ENCODE results near the gene SIK1. TPM values are rescaled to one million over a fixed set of nuclear protein-coding genes. Genes with fewer than 3 reads are reported as not detected.
"Not testable (repeated sequence)": the region's sequence is repeated elsewhere in the genome, so short reads cannot be mapped to it uniquely, and the experiment has no call there.

SIK1 gene
- 50.2 TPM for total RNA-seq

DNA sequence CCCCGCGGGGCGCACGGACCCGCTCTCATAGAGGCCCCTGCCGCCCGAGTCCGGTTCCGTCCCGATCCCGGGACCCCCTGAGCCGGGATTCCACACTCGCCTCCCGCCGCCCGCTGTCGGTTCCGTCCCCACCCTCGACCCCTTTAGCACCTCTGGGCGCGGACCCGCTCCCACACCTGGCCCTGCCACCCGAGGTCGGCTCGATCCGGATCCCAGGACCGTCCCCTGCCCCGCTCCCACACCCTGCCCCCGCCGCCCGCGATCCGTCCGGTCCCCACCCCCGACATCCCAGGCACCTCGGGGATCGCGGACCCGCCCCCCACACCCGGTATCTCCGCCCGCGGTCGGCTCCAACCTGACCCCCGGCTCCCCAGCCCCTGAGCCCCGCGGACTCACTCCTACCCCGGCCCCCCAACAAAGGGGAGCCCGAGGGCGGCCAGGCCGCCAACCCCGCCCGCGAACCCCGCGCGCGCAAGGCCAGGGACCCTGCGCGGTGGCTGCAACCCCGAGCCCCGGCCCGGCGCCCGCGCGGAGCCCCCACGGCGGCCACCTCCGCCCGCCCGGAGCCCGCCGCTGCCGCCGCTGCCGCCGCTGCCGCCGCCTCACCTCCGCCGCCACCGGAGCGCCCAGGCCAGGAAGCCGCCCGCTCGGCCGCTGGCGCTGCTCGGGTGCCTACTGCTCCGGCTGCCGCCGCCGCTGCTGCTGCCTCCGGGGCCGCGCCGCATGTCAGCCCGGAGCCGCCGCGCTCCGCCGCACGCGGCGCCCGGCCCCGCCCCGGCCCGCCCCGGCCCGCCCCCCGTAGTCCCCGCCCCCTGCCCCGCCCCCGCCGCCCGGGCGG is at the start of gene SIK1:
Gene SIK1, minus strand, starts transcription at position 728 of the 838 bp plus-strand sequence. CDS start 953 bp downstream, outside the sequence.
- not testable (repeated sequence) for H3K9me3 ChIP-seq (ENCODE audit: low read depth, low read length); H3K4me1 ChIP-seq (ENCODE audit: insufficient read depth, low read length); H3K4me3 ChIP-seq (ENCODE audit: low read length); H3K27me3 ChIP-seq (ENCODE audit: insufficient read depth, low read length)

DNA sequence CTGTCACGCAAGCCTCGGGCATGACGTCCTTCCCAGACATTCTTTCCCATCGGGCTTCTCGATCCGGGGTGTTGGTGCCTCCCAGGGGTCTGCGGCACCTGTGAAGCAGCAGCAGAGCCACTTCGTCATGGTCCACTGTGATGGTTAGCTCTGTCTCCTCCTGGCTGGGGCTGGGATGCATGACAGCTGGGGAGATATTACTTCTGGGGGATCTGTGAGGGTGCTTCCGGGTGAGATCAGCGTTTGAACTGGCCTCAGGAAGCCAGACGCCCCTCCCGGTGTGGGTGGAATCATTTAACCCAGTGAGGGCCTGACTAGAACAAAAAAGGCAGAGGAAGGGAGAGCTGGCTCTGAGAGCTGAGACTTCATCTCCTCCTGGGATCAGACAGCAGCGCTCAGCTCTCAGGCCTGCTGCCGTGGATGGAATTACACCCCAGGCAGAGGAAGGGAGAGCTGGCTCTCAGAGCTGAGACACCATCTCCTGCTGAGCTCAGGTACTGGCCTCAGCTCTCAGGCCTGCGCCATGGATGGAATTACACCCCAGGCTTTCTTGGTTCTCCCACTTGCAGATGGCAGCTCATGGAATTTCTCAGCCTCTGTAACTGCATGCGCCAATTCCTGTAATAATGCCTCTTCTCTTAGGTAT is 44.8 kb upstream of the SIK1 start:
- not testable (repeated sequence) for H3K4me3 ChIP-seq (ENCODE audit: low read length); H3K27me3 ChIP-seq (ENCODE audit: insufficient read depth, low read length); H3K9me3 ChIP-seq (ENCODE audit: low read depth, low read length); H3K4me1 ChIP-seq (ENCODE audit: insufficient read depth, low read length)

DNA sequence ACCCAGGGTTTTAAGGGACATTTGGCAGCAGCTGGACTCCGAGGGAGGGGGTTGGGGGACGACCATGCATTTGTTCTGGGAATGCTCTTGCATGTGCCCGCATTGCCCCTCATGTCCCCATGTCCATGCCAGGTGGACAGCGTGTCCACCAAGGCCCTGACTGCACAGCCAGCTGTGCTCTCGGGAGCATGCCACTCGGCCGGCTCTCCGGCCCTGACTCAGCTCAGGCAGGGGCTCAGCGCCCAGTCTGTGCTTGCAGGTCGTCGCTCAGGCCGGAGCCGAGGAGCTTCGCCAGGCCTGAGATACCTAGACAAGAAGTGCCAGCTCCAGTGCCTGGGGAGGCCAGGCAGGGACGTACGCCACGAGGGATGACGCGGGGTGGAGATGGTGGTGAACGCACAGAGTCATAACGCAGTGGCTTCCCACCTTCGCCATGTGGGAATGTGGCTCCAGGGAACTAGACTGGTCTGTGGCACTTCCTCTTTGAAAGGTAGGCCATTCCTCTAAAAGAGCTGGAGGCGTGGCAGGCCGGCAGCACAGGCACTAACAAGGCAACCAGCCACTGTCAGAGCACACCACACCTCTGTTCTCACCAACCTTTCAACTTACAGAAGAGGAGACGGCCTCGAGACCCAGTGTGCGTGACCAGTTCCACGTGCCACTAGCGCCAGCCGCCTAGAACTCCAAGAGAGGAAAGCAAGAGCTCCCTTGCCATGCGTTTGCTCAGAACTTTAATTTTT is 43.0 kb upstream of the SIK1 start:
- not testable (repeated sequence) for H3K9me3 ChIP-seq (ENCODE audit: low read depth, low read length); H3K4me1 ChIP-seq (ENCODE audit: insufficient read depth, low read length); H3K4me3 ChIP-seq (ENCODE audit: low read length); H3K27me3 ChIP-seq (ENCODE audit: insufficient read depth, low read length)

DNA sequence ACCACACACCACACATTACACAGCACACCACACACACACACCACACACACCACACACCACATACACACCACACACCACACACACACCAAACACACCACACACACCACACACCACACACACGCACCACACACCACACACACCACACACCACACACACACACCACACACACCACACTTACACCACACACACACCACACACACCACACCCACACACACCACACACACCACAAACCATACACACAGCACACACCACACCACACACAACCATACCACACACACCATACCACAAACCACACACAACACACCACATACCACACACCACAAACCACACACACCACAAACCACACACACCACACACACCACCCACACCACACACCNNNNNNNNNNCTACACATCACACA is 40.9 kb upstream of the SIK1 start:
- H3K9me3 ChIP-seq (ENCODE audit: low read depth, low read length) = no peaks in the 10 kb centered on the region
- no peaks in the 10 kb centered on the region for H3K27me3 ChIP-seq (ENCODE audit: insufficient read depth, low read length)

DNA sequence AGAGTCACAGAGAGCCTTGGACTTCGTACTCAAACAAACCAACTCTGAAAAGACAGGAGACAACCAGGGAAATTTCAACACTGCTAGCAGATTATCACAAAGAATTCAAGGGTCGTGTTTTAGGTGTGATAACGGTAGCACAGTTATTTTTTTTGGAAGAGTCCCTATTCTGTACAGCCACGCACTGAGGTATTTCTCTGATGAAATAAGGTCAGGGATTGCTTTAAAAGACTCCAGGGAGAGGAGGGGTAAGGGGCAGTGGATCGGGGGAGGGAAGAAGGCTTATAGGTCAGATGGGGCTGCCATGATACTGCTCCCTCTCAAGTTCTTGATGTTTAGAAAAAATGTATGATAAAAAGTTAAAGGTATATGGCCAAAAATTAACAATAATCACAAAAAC is 38.2 kb upstream of the SIK1 start:
- H3K27me3 ChIP-seq (ENCODE audit: insufficient read depth, low read length); H3K4me1 ChIP-seq (ENCODE audit: insufficient read depth, low read length); H3K4me3 ChIP-seq (ENCODE audit: low read length); H3K9me3 ChIP-seq (ENCODE audit: low read depth, low read length): not testable (repeated sequence)

More for the DNA sequence above, 40.9 kb upstream of the SIK1 start:
- H3K4me1 ChIP-seq (ENCODE audit: insufficient read depth, low read length) = no peaks in the 10 kb centered on the region
- H3K4me3 ChIP-seq (ENCODE audit: low read length) = no peak overlapping the region

DNA sequence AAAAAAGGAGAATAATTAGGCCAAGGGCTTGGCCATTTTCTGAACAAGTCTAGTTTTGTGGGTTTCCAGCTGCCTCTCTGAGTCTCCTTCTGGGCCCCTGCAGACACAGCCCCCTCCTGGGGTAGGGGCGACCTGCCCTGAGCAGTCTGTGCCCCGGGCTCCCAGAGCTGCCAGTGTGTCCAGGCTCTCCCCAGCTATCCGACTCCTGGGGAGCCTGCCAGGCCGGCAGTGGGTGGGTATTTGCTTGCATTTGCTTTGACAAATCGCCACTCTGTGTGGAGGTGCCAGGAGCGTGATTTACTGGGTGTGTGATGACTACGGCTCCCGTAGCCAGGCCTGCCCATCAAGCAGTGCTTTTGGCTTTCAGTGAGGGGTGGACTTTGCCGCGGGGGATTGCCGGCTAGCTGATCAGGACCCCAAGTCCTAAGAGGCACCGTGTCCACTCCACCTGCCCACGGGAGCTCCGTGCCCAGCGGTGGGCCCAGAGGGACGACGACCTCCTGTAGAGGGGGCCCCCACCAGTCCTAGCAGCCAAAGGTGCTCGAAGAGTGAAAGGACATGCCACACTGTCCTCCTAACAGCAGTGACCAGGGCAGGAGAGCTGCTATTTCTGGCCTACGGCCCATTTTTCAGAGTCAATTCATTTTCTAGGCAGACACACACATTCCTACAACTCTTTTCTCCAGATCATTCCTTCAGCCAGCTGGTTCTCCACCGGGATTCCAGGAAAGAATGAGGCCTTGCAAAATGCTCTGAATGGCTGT is 36.7 kb upstream of the SIK1 start:
- H3K4me1 ChIP-seq (ENCODE audit: insufficient read depth, low read length); H3K27me3 ChIP-seq (ENCODE audit: insufficient read depth, low read length); H3K4me3 ChIP-seq (ENCODE audit: low read length); H3K9me3 ChIP-seq (ENCODE audit: low read depth, low read length): not testable (repeated sequence)

DNA sequence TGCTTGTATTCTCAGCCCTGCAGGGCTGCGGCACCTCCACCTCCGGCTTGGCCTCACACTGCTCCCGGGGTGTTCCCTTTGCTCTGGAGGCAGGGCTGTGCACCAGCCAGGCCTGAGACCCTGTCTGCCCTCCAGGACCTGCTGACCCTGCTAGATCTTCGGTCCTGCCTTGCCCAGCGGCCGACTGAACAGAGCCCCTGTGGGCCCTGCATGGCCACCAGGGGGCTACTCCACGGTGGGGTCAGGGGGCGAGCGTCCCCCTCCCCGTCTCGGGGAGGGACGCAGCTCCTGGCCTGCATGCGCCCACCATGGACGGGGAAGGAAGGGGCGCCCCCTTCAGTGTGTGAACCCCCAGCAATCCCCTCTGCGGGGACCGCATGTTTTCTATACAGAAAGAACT is 36.0 kb upstream of the SIK1 start:
- H3K4me1 ChIP-seq (ENCODE audit: insufficient read depth, low read length); H3K27me3 ChIP-seq (ENCODE audit: insufficient read depth, low read length); H3K9me3 ChIP-seq (ENCODE audit: low read depth, low read length); H3K4me3 ChIP-seq (ENCODE audit: low read length): not testable (repeated sequence)

DNA sequence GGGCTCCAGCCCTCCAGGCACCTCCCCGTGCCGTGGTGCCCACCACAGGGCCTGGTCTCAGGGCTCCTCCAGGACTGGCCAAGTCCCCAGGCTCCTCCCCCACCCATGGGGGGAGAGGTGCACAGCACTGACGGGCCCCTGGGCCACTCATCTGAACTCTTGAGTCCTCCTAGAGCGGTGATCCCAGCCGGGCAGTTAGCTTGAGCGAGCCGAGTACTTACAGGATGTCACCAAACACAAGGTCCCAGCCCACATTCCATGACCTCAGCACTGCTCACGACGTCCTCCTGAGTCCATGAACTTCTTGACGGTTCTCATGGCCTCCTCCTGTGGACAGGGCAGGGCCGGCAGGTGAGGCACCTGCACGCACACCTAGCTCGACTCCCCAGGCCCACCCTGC is 33.5 kb upstream of the SIK1 start:
- H3K9me3 ChIP-seq (ENCODE audit: low read depth, low read length); H3K4me1 ChIP-seq (ENCODE audit: insufficient read depth, low read length); H3K27me3 ChIP-seq (ENCODE audit: insufficient read depth, low read length); H3K4me3 ChIP-seq (ENCODE audit: low read length): not testable (repeated sequence)

DNA sequence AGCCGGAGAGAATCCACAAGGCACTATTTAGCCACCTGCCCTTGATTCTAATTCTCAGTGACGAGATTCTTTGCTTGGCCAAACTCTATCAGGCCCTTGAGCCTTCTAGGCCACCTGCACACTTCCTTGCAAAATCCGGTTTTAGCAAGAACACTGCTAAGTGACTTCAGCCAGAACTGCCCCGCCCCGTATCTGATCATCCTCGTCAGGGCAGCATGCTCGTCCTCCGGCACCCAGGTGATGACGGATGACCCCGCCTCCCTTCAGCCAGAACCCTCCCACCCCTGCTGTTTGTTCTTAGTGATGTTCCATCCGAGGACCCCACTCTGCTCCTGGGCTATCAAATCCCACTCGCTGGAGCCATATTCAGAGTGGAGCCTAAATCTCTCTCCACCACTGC is 32.1 kb upstream of the SIK1 start:
- H3K9me3 ChIP-seq (ENCODE audit: low read depth, low read length) = not testable (repeated sequence)

DNA sequence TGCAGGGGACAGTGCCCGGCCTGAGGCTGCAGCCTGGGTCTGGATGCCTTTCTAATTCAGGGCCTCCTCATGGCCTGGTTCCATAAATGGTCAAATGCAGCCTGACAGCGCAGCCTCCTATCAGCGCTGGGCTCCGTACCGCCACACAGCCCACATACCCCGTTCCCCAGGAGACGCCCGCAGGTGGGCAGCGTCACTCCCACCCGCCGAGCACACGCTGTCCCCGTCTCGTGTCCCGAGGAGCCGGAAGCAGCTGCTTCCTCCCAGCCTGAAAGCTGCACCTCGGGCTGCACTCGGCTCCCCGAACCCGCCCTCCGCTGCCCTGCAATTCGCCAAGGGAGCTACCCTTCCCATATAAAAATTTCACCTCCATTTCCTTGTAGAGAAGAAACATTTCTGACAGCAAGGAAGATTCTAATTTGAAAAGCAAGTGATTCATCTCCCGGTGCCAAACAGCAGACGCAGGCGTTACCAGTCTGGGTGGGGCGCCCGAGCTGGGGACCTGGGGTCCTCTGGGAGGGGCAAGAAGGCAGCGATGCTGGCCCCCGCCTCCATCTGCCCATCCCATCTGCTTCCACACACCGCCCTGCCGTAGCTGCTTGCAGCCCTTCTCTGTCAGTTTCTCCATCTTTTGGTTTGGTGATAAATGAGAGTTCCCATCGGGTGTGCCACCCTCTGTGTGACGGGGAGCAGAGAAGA is 29.8 kb upstream of the SIK1 start:
- not testable (repeated sequence) for H3K4me3 ChIP-seq (ENCODE audit: low read length); H3K27me3 ChIP-seq (ENCODE audit: insufficient read depth, low read length); H3K4me1 ChIP-seq (ENCODE audit: insufficient read depth, low read length); H3K9me3 ChIP-seq (ENCODE audit: low read depth, low read length)

More for the DNA sequence above, 32.1 kb upstream of the SIK1 start:
- not testable (repeated sequence) for H3K27me3 ChIP-seq (ENCODE audit: insufficient read depth, low read length); H3K4me3 ChIP-seq (ENCODE audit: low read length); H3K4me1 ChIP-seq (ENCODE audit: insufficient read depth, low read length)

DNA sequence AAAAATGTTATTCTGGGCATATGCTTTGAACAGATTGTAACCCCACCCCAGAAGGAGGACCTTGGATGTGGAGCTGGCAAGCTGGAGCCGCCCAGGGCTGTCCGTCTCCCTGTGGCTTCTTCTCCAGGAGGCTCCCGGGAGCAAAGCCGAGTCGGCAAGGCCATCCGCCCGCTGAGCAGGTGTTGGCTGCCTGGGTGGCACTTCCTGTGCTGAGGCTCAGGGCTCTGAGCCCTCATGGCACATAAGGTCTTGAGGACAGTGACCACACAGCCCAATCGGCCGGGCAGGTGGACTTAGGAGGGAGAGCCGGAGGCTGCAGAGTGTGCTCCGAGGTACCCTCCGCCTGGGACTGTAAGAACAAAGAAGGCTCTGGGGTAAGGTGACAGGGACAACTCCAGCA is 28.8 kb upstream of the SIK1 start:
- H3K4me1 ChIP-seq (ENCODE audit: insufficient read depth, low read length); H3K9me3 ChIP-seq (ENCODE audit: low read depth, low read length); H3K27me3 ChIP-seq (ENCODE audit: insufficient read depth, low read length); H3K4me3 ChIP-seq (ENCODE audit: low read length): not testable (repeated sequence)

DNA sequence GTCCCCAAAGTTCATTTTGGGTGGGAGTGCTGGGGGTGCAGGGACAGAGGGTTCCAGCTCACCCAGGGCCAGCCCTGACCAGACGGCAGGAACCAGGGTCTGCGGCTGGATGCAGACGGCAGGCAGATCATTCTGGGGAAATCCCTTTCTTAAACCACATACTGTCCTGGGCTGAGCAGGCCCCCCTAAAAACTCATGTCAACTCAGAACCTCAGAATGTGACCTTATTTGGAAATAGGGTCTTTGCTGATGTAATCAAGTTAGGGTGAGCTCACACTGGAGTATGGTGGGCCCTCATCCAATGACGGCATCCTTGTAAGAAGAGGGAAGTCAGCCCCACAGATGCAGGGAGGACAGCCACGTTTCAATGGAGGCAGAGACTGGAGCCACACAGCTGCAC is 27.2 kb upstream of the SIK1 start:
- H3K9me3 ChIP-seq (ENCODE audit: low read depth, low read length); H3K4me3 ChIP-seq (ENCODE audit: low read length); H3K4me1 ChIP-seq (ENCODE audit: insufficient read depth, low read length): not testable (repeated sequence)

DNA sequence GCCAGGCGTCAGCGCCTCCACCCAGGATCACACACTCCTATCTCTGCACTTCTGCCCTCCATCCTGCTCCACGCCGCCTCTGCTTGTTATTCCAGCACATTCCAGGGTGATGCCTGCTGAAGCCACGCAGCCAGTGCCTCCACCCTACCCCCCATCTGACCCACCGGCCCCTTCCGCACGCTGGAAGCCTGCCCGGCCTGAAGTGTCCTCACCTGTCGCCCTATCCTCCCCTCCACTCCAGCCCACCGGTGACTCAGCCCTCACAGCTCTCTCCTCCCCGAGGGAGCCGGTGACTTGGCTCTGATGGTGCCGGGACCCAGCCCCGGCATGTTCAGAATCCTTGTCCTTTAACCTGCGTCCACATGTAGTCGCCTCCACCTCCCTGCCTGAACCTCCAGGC is 24.9 kb upstream of the SIK1 start:
- not testable (repeated sequence) for H3K4me1 ChIP-seq (ENCODE audit: insufficient read depth, low read length); H3K27me3 ChIP-seq (ENCODE audit: insufficient read depth, low read length); H3K9me3 ChIP-seq (ENCODE audit: low read depth, low read length); H3K4me3 ChIP-seq (ENCODE audit: low read length)

More for the DNA sequence above, 27.2 kb upstream of the SIK1 start:
- not testable (repeated sequence) for H3K27me3 ChIP-seq (ENCODE audit: insufficient read depth, low read length)

DNA sequence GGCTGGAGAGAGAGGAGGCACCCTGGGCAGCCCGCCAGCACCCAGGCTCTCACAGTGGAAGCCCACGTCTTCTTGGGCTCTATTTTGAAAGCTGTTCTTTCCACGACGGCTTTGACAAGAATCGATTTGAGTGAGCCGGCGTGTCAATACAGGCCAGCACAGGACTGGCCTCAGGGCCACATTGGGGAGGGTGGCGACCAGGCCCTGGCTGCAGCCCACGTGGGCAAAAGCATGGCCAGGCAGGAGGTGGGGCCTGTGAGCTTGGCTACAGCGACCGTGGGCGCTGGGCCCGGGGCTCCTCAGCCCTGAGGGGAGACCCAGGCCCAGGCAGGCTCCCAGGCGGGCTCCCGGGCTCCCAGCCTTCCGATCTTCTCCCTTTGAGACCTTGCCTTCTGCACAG is 23.4 kb upstream of the SIK1 start:
- not testable (repeated sequence) for H3K27me3 ChIP-seq (ENCODE audit: insufficient read depth, low read length); H3K4me1 ChIP-seq (ENCODE audit: insufficient read depth, low read length); H3K4me3 ChIP-seq (ENCODE audit: low read length); H3K9me3 ChIP-seq (ENCODE audit: low read depth, low read length)

Data from mononuclear cell (primary cell).